Measurements from ENCODE around the gene FPGS.
A peak's percentile ranks its signal among the peaks of the same experiment; 100 is the strongest.

DNA sequence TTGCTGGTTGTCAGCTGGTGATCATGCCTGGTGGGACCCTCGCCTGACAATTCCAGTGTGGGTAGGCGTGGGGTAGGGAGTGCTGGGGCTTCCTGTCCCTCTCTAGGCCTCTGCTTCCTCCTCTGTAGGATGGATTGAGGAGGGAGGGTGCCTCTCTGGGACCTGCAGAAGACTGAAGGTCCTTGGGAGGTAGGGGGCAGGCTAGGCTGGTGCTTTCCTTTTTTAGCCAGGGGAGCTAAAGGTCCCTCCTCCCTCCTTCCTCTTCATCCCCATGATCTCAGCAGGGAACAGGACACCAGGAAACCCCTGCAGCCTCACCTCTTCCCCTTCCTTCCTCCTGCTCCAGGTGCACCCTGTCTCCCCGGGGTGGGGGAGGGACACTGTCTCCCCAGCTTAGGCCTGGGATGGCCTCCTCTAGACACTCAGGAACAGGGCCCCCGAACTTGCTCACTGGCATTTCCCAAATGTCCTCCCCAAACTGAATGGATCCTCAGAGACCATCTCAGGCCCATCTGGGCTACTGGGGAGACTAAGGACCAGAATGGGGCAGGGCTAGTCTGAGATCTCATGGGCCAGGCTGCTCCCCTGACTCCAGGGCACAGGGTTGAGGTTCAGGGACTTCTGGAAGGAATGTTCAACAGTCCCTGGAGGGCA is 32.6 kb upstream of the FPGS start:
- TF ChIP-seq, protein P1, sequence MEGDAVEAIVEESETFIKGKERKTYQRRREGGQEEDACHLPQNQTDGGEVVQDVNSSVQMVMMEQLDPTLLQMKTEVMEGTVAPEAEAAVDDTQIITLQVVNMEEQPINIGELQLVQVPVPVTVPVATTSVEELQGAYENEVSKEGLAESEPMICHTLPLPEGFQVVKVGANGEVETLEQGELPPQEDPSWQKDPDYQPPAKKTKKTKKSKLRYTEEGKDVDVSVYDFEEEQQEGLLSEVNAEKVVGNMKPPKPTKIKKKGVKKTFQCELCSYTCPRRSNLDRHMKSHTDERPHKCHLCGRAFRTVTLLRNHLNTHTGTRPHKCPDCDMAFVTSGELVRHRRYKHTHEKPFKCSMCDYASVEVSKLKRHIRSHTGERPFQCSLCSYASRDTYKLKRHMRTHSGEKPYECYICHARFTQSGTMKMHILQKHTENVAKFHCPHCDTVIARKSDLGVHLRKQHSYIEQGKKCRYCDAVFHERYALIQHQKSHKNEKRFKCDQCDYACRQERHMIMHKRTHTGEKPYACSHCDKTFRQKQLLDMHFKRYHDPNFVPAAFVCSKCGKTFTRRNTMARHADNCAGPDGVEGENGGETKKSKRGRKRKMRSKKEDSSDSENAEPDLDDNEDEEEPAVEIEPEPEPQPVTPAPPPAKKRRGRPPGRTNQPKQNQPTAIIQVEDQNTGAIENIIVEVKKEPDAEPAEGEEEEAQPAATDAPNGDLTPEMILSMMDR (IDR thresholded peaks at IDR 0.05): peak in 3 of 12 donors; percentile 11 to 40 (median 38)
- TF ChIP-seq POLR2A (IDR thresholded peaks at IDR 0.05): no peak
